ENCODE measurements around the gene FBXL15. TPM values are rescaled to one million over a fixed set of nuclear protein-coding genes. Genes with fewer than 3 reads are reported as not detected.

FBXL15 gene
- total and polyA plus RNA-seq, 2 donors (not counting 3 experiments of a cell fraction or from before 2014, with no cell fraction given), result 9.9 to 15.3 TPM

DNA sequence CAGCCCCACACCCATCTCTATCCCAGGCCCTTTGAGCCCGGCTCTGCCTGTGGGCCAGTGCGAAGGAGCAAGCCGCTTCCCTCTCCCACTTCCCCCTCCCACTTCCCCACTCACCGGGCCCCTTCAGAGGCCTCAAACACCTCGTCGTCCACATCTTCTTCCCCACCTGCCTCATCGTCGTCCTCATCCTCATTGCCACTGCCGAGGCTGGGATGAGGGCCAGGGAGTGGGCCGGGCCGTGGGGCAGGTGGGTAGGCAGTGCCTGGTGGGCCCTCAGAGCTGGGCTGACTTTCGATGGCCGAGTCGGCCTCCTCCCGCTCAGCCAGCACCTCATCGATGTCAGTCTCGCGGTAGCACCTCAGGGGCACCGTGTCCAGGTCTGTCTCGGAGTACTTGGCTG lies 5.9 kb upstream of the FBXL15 start:
- BruUV-seq (replicated peaks), result no TSS peak

DNA sequence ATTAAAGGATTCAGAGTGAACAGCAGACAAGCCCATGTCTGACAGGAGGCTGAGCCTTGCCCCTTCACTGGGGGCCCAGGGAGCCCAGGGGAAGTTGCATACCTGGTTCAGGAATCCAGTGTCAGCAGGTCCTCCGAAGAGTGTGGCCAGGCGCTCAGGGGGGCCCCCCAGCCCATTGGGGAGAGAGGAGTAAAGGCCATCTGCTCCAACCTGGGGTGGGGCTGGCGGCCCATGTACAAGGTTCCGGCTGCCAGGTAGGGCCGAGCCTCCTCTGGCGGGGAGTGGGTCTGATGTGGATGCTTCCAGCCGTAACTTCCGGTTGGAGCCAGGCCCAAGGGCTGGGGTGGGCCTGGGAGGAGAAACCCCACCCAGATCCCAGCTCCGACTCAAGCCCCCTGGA lies 4.4 kb upstream of the FBXL15 start:
- intact Hi-C loops (cut with micrococcal nuclease), result no loop called here
- dilution Hi-C loops (cut with MboI; ENCODE audit: extremely low pct_ligation_motif_present, low sequenced_read_pairs), result no loop called here
- Histone ChIP-seq H3K79me2 (ENCODE audit: control insufficient read depth, insufficient read depth, low read length) (no peaks in the 10 kb centered on the region), H3K27ac (ENCODE audit: insufficient read depth, low read depth, low read length) (no peak overlapping the region), H3K9me1 (replicated peaks; ENCODE audit: control insufficient read depth, extremely low read depth, insufficient read depth, low read length) (no peaks in the 10 kb centered on the region), H3K36me3 (ENCODE audit: control insufficient read depth in 2 of 2, extremely low read depth in 1 of 2, insufficient read depth in 2 of 2, low read length in 2 of 2) (no peaks in the 10 kb centered on the region), H3K9ac (replicated peaks; ENCODE audit: extremely low read depth, insufficient read depth, low read length) (no peak overlapping the region), H3K9me3 (replicated peaks; ENCODE audit: control insufficient read depth, insufficient read depth, low read length) (no peaks in the 10 kb centered on the region), H2AFZ (ENCODE audit: low read depth, low read length) (no peak overlapping the region), H3K4me2 (ENCODE audit: insufficient read depth, low read length) (no peak overlapping the region), H3K4me1 (ENCODE audit: control insufficient read depth, extremely low read depth, insufficient read depth, low read length) (peaks cover 9% of the 10 kb centered on the region), H3K4me3 (replicated peaks in 1 of 3; ENCODE audit: insufficient read depth in 1 of 3, low read depth in 1 of 3, low read length in 3 of 3) (no peak overlapping the region), H4K20me1 (replicated peaks; ENCODE audit: control insufficient read depth, extremely low read depth, insufficient read depth, low read length) (no peaks in the 10 kb centered on the region), H3K27me3 (ENCODE audit: control insufficient read depth in 2 of 2, insufficient read depth in 2 of 2, low read length in 2 of 2) (peaks cover 9 to 28% of the 10 kb centered on the region in 2 experiments)
- DNase-seq (ENCODE audit: low read depth, low spot score) (no peak), FAIRE-seq (no peak)
- ChIA-PET POLR2A (interaction anchor here (0.6 kb wide), 1 partner anchor 11 kb away, joined by 3 read pairs; no protein-coding TSS in a partner anchor), CTCF (interaction anchor here (1.4 kb wide), 1 partner anchor 13 kb away, joined by 3 read pairs; no protein-coding TSS in a partner anchor)
- BruUV-seq (replicated peaks), result no TSS peak
- TF ChIP-seq FOS (IDR thresholded peaks at IDR 0.05; ENCODE audit: borderline replicate concordance, insufficient read depth, low read length), result no peak
- TF ChIP-seq, protein P1, sequence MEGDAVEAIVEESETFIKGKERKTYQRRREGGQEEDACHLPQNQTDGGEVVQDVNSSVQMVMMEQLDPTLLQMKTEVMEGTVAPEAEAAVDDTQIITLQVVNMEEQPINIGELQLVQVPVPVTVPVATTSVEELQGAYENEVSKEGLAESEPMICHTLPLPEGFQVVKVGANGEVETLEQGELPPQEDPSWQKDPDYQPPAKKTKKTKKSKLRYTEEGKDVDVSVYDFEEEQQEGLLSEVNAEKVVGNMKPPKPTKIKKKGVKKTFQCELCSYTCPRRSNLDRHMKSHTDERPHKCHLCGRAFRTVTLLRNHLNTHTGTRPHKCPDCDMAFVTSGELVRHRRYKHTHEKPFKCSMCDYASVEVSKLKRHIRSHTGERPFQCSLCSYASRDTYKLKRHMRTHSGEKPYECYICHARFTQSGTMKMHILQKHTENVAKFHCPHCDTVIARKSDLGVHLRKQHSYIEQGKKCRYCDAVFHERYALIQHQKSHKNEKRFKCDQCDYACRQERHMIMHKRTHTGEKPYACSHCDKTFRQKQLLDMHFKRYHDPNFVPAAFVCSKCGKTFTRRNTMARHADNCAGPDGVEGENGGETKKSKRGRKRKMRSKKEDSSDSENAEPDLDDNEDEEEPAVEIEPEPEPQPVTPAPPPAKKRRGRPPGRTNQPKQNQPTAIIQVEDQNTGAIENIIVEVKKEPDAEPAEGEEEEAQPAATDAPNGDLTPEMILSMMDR (IDR thresholded peaks at IDR 0.05; ENCODE audit: extremely low read depth in 1 of 2, insufficient read depth in 1 of 2, low read depth in 1 of 2, low read length in 2 of 2), result no peak
- TF ChIP-seq JUN (IDR thresholded peaks at IDR 0.05; ENCODE audit: borderline replicate concordance, insufficient read depth, insufficient read length, low read depth), result no peak
- TF ChIP-seq GATA2 (IDR thresholded peaks at IDR 0.05; ENCODE audit: insufficient read depth, insufficient read length, low read depth, low read length), result no peak
- no peak for TF ChIP-seq POLR2A (IDR thresholded peaks at IDR 0.05; ENCODE audit: low read depth, low read length)
- TF ChIP-seq MYC (IDR thresholded peaks at IDR 0.05; ENCODE audit: low read depth, low read length), result no peak
- no peak for TF ChIP-seq POLR2AphosphoS5 (IDR thresholded peaks at IDR 0.05; ENCODE audit: insufficient read depth, low read depth, low read length)
- no peak for TF ChIP-seq EZH2 (IDR thresholded peaks at IDR 0.05; ENCODE audit: borderline replicate concordance, low read depth, low read length, severe bottlenecking)
- TF ChIP-seq, protein P2, sequence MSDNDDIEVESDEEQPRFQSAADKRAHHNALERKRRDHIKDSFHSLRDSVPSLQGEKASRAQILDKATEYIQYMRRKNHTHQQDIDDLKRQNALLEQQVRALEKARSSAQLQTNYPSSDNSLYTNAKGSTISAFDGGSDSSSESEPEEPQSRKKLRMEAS (IDR thresholded peaks at IDR 0.05; ENCODE audit: insufficient read depth, insufficient read length), result no peak

More for the DNA sequence above, 5.9 kb upstream of the FBXL15 start:
- dilution Hi-C loops (cut with MboI; ENCODE audit: extremely low pct_ligation_motif_present, low sequenced_read_pairs) (no loop called here), intact Hi-C loops (cut with micrococcal nuclease) (no loop called here)
- FAIRE-seq, result no peak
- H3K27me3 ChIP-seq (ENCODE audit: control insufficient read depth in 2 of 2, insufficient read depth in 2 of 2, low read length in 2 of 2), result peaks cover 25 to 41% of the 10 kb centered on the region in 2 experiments
- no peak overlapping the region for H3K9ac ChIP-seq (replicated peaks; ENCODE audit: extremely low read depth, insufficient read depth, low read length)
- H3K36me3 ChIP-seq (ENCODE audit: control insufficient read depth in 2 of 2, extremely low read depth in 1 of 2, insufficient read depth in 2 of 2, low read length in 2 of 2), result no peaks in the 10 kb centered on the region
- H4K20me1 ChIP-seq (replicated peaks; ENCODE audit: control insufficient read depth, extremely low read depth, insufficient read depth, low read length), result no peaks in the 10 kb centered on the region
- no peaks in the 10 kb centered on the region for H3K9me1 ChIP-seq (replicated peaks; ENCODE audit: control insufficient read depth, extremely low read depth, insufficient read depth, low read length)
- ChIA-PET POLR2A (no interaction called here), CTCF (interaction anchor here (0.7 to 1.4 kb wide), 3 partner anchors 11 to 16 kb away, joined by 3 read pairs; no protein-coding TSS in a partner anchor)
- H3K4me3 ChIP-seq (replicated peaks in 1 of 3; ENCODE audit: insufficient read depth in 1 of 3, low read depth in 1 of 3, low read length in 3 of 3), result no peak overlapping the region
- no peaks in the 10 kb centered on the region for H3K9me3 ChIP-seq (replicated peaks; ENCODE audit: control insufficient read depth, insufficient read depth, low read length)
- no peak overlapping the region for H2AFZ ChIP-seq (ENCODE audit: low read depth, low read length)
- H3K4me2 ChIP-seq (ENCODE audit: insufficient read depth, low read length), result no peak overlapping the region
- H3K4me1 ChIP-seq (ENCODE audit: control insufficient read depth, extremely low read depth, insufficient read depth, low read length), result peaks cover 2% of the 10 kb centered on the region
- H3K79me2 ChIP-seq (ENCODE audit: control insufficient read depth, insufficient read depth, low read length), result no peaks in the 10 kb centered on the region
- DNase-seq (ENCODE audit: low read depth, low spot score), result no peak
- no peak overlapping the region for H3K27ac ChIP-seq (ENCODE audit: insufficient read depth, low read depth, low read length)
- no peak for TF ChIP-seq MYC (IDR thresholded peaks at IDR 0.05; ENCODE audit: low read depth, low read length)
- no peak for TF ChIP-seq JUN (IDR thresholded peaks at IDR 0.05; ENCODE audit: borderline replicate concordance, insufficient read depth, insufficient read length, low read depth)
